Endometrium (tissue), 2 donors: ENCODE measurements around the gene KIF24.
A peak's percentile ranks its signal among the peaks of the same experiment; 100 is the strongest.
"Not testable (repeated sequence)": the region's sequence is repeated elsewhere in the genome, so short reads cannot be mapped to it uniquely, and the experiment has no call there.

Experiments used
- FAIRE-seq: peaks from 2 replicates; lab custom pipeline; 2012; peaks lifted over from hg19 to GRCh38; lab: Jason Lieb, UNC
- donor health status: control.
- donor health status: control.

KIF24 gene

GRCh38 chr9:34328987-34329832 lies at the start of gene KIF24, which contains the start of gene NUDT2:
Gene KIF24, minus strand, starts transcription at chr9:34329268. Its CDS starts 17,922 bp downstream, at chr9:34311346.
Gene NUDT2, plus strand, starts transcription at chr9:34329569. Its CDS starts 9,471 bp downstream, at chr9:34339040.
- peak; percentile 100 for FAIRE-seq

GRCh38 chr9:34378376-34379060 lies 49.5 kb upstream of the KIF24 start:
- no peak for FAIRE-seq

- FAIRE-seq = no peak
These were observed 48.3 kb upstream of the KIF24 start for GRCh38 chr9:34377404-34377746.

GRCh38 chr9:34376596-34377403 lies 47.7 kb upstream of the KIF24 start, which contains the start of gene MYORG:
Gene MYORG, minus strand, starts transcription at chr9:34376898. Its CDS starts 3,955 bp downstream, at chr9:34372943.
- no peak for FAIRE-seq

- no peak for FAIRE-seq
These were observed 47.0 kb upstream of the KIF24 start for GRCh38 chr9:34375901-34376595.

- no peak for FAIRE-seq
These were observed 46.0 kb upstream of the KIF24 start for GRCh38 chr9:34374905-34375552.

GRCh38 chr9:34374339-34374738 lies 45.3 kb upstream of the KIF24 start:
- no peak for FAIRE-seq

- FAIRE-seq = no peak
These were observed 44.7 kb upstream of the KIF24 start for GRCh38 chr9:34373749-34374148.

GRCh38 chr9:34372467-34373011 lies 43.5 kb upstream of the KIF24 start:
- no peak for FAIRE-seq

GRCh38 chr9:34371886-34372466 lies 42.9 kb upstream of the KIF24 start:
- no peak for FAIRE-seq

- no peak for FAIRE-seq
These were observed 42.2 kb upstream of the KIF24 start for GRCh38 chr9:34370970-34371880.

GRCh38 chr9:34370335-34370969 lies 41.4 kb upstream of the KIF24 start:
- FAIRE-seq = no peak

- no peak for FAIRE-seq
These were observed 40.6 kb upstream of the KIF24 start for GRCh38 chr9:34369636-34370035.

GRCh38 chr9:34368796-34369195 lies 39.7 kb upstream of the KIF24 start:
- FAIRE-seq = not testable (repeated sequence)

GRCh38 chr9:34367751-34368410 lies 38.8 kb upstream of the KIF24 start:
- not testable (repeated sequence) for FAIRE-seq

GRCh38 chr9:34366365-34366764 lies 37.3 kb upstream of the KIF24 start:
- no peak for FAIRE-seq

GRCh38 chr9:34365282-34365681 lies 36.2 kb upstream of the KIF24 start:
- no peak for FAIRE-seq

GRCh38 chr9:34363619-34364351 lies 34.7 kb upstream of the KIF24 start:
- no peak for FAIRE-seq
